Hematopoietic multipotent progenitor cell treated with erythropoietin and hydrocortisone succinate and interleukin-3 and kit ligand, for 4 days (in vitro differentiated cells): ENCODE results near the gene CLIP4.
"Not testable (repeated sequence)": the region's sequence is repeated elsewhere in the genome, so short reads cannot be mapped to it uniquely, and the experiment has no call there.

Experiments used
- DNase-seq: peaks from one replicate; pipeline ENCODE4 v3.0.0-alpha.2; 2015

CLIP4 gene, protein sequence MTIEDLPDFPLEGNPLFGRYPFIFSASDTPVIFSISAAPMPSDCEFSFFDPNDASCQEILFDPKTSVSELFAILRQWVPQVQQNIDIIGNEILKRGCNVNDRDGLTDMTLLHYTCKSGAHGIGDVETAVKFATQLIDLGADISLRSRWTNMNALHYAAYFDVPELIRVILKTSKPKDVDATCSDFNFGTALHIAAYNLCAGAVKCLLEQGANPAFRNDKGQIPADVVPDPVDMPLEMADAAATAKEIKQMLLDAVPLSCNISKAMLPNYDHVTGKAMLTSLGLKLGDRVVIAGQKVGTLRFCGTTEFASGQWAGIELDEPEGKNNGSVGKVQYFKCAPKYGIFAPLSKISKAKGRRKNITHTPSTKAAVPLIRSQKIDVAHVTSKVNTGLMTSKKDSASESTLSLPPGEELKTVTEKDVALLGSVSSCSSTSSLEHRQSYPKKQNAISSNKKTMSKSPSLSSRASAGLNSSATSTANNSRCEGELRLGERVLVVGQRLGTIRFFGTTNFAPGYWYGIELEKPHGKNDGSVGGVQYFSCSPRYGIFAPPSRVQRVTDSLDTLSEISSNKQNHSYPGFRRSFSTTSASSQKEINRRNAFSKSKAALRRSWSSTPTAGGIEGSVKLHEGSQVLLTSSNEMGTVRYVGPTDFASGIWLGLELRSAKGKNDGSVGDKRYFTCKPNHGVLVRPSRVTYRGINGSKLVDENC

GRCh38 chr2:29114946-29115609 lies at the start of gene CLIP4:
CLIP4 (plus strand) TSS chr2:29115415; CDS start chr2:29121389, 5,974 bp downstream.
- peak; percentile 67 for DNase-seq

DNA sequence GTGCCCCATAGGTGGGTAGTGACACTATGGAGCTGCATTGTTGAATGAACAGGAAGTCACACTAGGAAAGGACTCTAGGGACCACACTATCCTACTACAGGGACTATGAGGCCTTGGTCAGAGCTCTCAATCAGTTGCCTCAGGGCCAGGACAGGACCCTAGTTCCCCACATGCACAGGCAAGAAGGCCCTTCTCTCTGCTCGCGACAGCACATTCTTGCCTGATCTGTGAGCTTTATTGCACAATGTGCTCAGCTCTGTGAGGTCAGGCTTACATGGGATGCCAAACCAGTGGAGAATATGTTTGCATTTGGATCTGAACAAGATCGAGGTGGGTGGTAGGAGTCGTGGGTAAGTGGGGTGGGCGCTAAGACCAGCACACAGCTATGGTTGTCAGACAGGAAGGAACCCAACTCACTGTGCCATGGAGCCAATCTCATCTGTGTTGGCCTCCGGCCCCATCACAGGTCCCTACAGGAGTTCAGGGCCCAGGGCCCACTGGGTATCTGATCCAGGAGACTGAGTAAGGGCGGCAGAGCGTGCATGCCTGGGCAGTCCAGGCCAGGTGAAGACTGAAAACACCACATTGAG lies 48.8 kb upstream of the CLIP4 start:
- DNase-seq = peak; percentile 17

DNA sequence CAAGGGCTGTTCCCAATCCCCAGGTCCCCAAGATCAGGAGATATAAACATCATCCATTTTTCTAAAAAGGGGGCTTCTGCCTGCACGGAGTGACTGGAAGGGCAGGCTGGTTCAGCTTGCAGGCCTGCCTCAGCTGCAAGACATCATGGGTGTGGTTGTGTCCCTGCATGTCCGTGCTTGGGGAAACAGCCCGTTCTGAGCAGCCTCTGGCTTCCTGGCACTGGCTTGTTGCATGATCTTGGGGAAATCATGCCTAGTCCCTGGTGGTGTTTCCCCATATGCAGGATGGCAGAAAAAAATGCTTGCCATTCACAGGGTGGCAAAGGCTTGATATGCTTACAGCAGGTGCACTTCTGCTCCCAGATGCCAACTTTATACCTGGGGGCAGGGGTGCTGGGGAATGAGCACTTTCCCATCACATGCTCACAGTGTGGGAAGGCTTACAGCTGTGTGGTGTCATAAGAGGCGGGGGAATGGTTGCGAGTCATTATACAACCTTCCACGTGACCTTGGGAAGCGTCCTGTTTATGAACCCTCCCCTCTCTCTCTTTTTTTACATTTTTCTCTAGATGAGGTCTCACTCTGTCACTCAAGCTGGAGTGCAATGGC lies 48.1 kb upstream of the CLIP4 start:
- no peak for DNase-seq

- no peak for DNase-seq
Measured at GRCh38 chr2:29068513-29068912, 46.7 kb upstream of the CLIP4 start.

- DNase-seq = no peak
Measured at GRCh38 chr2:29070526-29070925, 44.7 kb upstream of the CLIP4 start.

GRCh38 chr2:29071032-29071975 lies 43.9 kb upstream of the CLIP4 start:
- DNase-seq = no peak

- DNase-seq = no peak
Measured at GRCh38 chr2:29072251-29072650, 43.0 kb upstream of the CLIP4 start.

DNA sequence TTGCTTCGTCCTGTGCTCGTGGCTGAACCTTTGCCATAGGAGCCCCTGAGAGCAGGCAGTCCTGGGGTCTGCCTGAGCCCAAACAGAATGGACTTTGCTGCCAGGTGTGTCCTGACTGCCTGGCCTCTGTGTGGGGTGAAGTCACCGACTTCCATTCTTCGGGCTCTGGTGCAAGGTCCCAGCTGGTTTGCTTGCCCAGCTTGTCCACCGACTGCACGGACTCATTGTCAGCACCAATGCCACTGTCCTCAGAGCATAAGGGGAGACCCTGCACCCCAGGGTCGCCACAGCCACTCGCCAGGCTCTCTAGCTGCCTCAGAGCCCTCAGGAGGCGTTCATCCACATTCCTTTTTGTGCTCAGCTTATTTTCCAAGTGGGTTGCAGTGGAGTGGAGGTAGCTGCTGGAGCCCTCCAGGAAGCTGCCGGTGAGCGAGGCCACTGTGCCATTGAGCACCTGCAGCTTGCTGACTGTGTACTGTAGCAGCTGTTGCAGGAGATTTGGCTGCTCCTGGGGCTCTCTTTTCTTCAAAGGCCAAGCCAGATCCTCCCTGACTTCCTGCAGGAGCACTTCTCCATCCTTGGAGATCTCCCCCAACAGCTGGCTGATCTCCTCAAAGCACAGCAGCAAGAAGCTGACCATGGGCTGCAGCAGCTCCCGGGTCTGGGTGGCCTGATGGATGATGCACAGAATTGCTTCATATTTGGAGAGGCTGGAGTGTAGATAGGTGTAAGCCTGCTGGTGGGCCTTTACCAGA lies 42.1 kb upstream of the CLIP4 start:
- DNase-seq = no peak

DNA sequence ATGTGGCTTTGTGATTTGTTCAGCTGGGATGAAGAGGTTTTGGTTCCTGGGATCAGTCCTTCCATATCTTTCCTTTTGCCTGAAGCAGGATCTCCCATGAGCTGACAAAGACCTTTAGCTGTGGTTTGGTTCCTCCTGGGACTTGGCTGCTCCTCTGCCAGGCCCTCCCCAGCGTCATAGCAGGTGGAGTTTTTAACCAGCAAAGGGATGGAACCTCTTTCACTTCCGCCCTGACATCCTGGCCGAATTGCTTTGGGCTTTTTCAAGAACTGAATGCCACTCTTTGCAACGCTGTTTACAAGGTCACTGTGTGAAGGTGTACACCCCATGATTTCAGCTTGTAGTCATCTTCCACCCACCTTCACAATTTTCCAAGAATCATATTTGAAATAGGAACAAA lies 41.3 kb upstream of the CLIP4 start:
- no peak for DNase-seq

GRCh38 chr2:29074411-29074810 lies 40.8 kb upstream of the CLIP4 start, which contains the start of gene PCARE:
PCARE (minus strand) TSS chr2:29074523; CDS start chr2:29074261, 262 bp downstream.
- no peak for DNase-seq

- no peak for DNase-seq
Measured at GRCh38 chr2:29075894-29076705, 39.1 kb upstream of the CLIP4 start.

- DNase-seq = no peak
Measured at GRCh38 chr2:29079887-29080286, 35.3 kb upstream of the CLIP4 start.

- DNase-seq = peak; percentile 57
Measured at GRCh38 chr2:29080886-29081743, 34.1 kb upstream of the CLIP4 start.

GRCh38 chr2:29082804-29083495 lies 32.3 kb upstream of the CLIP4 start:
- DNase-seq = no peak

GRCh38 chr2:29084554-29084953 lies 30.7 kb upstream of the CLIP4 start:
- DNase-seq = no peak

DNA sequence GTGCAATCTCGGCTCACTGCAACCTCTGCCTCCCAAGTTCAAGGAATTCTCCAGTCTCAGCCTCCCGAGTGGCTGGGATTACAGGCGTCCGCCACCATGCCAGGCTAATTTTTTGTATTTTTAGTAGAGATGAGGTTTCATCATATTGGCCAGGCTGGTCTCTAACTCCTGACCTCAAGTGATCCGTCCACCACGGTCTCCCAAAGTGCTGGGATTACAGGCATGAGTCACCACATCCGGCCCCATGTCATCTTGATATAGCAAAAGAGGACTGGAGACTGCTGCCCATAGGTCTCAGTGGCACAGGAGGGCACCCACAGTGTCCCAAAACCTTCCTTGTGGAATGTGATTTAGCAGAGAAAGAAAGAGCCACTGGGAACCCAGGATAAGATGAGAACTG lies 24.9 kb upstream of the CLIP4 start:
- DNase-seq = not testable (repeated sequence)

DNA sequence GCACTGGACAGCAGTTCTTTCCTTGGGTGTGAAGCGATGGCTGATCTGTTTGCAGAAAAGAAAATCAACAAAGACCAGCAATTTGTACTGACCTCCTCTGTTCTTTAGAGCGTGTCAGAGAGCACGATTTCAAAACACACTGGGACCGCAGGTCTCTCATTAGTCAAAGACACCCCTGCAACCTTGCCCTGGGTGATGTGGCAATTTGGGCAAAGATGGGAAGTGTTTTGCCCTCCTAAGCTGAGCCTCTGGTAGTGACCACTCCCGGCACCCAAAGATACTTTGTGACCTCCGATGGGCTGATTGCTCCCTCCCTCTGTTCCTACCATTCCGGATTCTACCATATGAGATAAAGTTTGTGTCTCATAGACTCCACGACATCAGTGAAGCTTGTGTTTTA lies 18.2 kb upstream of the CLIP4 start:
- no peak for DNase-seq

GRCh38 chr2:29097569-29097968 lies 17.6 kb upstream of the CLIP4 start:
- DNase-seq = no peak
